ENCODE results near the gene RBP3.

- TF ChIP-seq, protein P1, sequence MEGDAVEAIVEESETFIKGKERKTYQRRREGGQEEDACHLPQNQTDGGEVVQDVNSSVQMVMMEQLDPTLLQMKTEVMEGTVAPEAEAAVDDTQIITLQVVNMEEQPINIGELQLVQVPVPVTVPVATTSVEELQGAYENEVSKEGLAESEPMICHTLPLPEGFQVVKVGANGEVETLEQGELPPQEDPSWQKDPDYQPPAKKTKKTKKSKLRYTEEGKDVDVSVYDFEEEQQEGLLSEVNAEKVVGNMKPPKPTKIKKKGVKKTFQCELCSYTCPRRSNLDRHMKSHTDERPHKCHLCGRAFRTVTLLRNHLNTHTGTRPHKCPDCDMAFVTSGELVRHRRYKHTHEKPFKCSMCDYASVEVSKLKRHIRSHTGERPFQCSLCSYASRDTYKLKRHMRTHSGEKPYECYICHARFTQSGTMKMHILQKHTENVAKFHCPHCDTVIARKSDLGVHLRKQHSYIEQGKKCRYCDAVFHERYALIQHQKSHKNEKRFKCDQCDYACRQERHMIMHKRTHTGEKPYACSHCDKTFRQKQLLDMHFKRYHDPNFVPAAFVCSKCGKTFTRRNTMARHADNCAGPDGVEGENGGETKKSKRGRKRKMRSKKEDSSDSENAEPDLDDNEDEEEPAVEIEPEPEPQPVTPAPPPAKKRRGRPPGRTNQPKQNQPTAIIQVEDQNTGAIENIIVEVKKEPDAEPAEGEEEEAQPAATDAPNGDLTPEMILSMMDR (optimal IDR thresholded peaks at IDR 0.05 in 1 of 3, IDR thresholded peaks at IDR 0.05 in 1 of 3, conservative IDR thresholded peaks at IDR 0.05 in 1 of 3; ENCODE audit: extremely low read depth in 1 of 3, insufficient read depth in 2 of 3, low read length in 3 of 3) = no peak
- TF ChIP-seq EZH2 (IDR thresholded peaks at IDR 0.05; ENCODE audit: low read length) = no peak
These were observed 25.7 kb upstream of the RBP3 start, which contains the start of gene GDF2 for GRCh38 chr10:47322300-47323061.

All from keratinocyte (primary cell).